Endothelial cell of umbilical vein (primary cell): Measurements from ENCODE around the gene ZC3H14.

Source experiments
- CTCF ChIP-seq, 2 donors: IDR thresholded peaks; 1 replicate in 1 of 2; 2 replicates in 1 of 2; pipeline ENCODE4 v1.5.1; 2011; ENCODE audit warnings: low read length in 2 of 2, mild to moderate bottlenecking in 2 of 2, moderate library complexity in 2 of 2, control low read depth in 1 of 2, inconsistent platforms in 1 of 2, low read depth in 1 of 2; ENCODE audit not compliant: insufficient read depth in 1 of 2; ENCODE audit errors: extremely low read depth in 1 of 2
- EZH2 ChIP-seq: IDR thresholded peaks from 2 replicates; pipeline ENCODE4 v1.6.1; 2012; ENCODE audit warnings: borderline replicate concordance, low read depth, mild to moderate bottlenecking, moderate library complexity, low read length, inconsistent platforms; ENCODE audit not compliant: severe bottlenecking
- FOS ChIP-seq: IDR thresholded peaks from 2 replicates; pipeline ENCODE4 v1.6.1; 2011; ENCODE audit warnings: mild to moderate bottlenecking, low read length, moderate library complexity, borderline replicate concordance; ENCODE audit not compliant: insufficient read depth
- MAX ChIP-seq: IDR thresholded peaks from 2 replicates; pipeline ENCODE4 v1.6.1; 2011; ENCODE audit not compliant: insufficient read depth, insufficient read length
- MYC ChIP-seq: IDR thresholded peaks from one replicate; pipeline ENCODE4 v1.6.1; 2011; ENCODE audit warnings: mild to moderate bottlenecking, low read depth, low read length
- POLR2A ChIP-seq: IDR thresholded peaks from 2 replicates; pipeline ENCODE4 v1.6.1; 2012; ENCODE audit warnings: low read depth, mild to moderate bottlenecking, control low read depth, low read length
- POLR2AphosphoS5 ChIP-seq: IDR thresholded peaks from 2 replicates; pipeline ENCODE4 v1.6.1; 2012; ENCODE audit warnings: low read depth, mild to moderate bottlenecking, control low read depth, low read length, moderate library complexity; ENCODE audit not compliant: insufficient read depth

GRCh38 chr14:88599326-88599725, 36.5 kb downstream of the ZC3H14 start:
- TF ChIP-seq FOS (no peak), CTCF (IDR thresholded peaks at IDR 0.05; ENCODE audit: extremely low read depth in 1 of 2, insufficient read depth in 1 of 2, low read depth in 1 of 2, low read length in 2 of 2) (no peak), EZH2 (no peak), POLR2AphosphoS5 (no peak), POLR2A (no peak), MAX (no peak), MYC (no peak)
